GM21576 (cell line): ENCODE data around the gene RRP1.

Experiments
- ATAC-seq: cut with Tn5 transposase; IDR thresholded peaks from one replicate; pipeline ENCODE4 v1.9.1; 2021; ENCODE audit warnings: mild to moderate bottlenecking, moderate library complexity; ENCODE audit not compliant: unreplicated experiment

RRP1 gene

GRCh38 chr21:43800124-43800523 is 10.7 kb downstream of the RRP1 start:
- no peak for ATAC-seq

- no peak for ATAC-seq
These were observed 11.2 kb downstream of the RRP1 start for GRCh38 chr21:43800566-43800965.

GRCh38 chr21:43801006-43801783 is 11.8 kb downstream of the RRP1 start:
- ATAC-seq, result no peak

DNA sequence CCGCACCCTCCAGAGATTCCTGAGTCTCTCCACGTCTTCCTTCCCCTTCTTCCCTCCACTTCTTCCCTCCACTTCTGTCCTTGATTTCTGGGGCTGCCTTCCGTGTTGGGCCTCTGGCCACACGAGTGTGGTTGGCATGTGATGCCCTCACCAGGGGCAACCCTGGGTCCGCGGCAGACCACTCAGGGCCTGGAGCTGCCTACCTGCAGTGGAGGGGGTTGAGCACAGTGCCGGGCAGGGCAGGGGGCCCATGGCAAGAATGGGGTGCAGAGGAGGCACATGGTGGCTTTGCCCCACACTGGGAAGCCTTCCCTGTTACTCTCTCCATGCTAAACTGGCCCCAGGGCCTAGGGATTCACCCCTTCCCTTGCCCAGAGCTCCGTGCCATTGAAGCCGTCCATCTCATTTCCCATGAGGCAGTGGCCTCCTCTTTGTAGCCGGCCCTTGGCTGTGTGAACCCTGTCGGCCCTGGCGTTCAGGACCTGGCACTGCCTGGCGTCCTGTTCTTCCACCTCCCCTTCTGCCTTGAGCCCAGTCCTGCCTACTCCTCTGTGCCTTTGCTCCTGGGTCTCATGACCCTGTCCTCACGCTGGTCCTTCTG is 13.4 kb downstream of the RRP1 start:
- ATAC-seq, result no peak

GRCh38 chr21:43803558-43804300 is 14.4 kb downstream of the RRP1 start:
- ATAC-seq, result no peak

DNA sequence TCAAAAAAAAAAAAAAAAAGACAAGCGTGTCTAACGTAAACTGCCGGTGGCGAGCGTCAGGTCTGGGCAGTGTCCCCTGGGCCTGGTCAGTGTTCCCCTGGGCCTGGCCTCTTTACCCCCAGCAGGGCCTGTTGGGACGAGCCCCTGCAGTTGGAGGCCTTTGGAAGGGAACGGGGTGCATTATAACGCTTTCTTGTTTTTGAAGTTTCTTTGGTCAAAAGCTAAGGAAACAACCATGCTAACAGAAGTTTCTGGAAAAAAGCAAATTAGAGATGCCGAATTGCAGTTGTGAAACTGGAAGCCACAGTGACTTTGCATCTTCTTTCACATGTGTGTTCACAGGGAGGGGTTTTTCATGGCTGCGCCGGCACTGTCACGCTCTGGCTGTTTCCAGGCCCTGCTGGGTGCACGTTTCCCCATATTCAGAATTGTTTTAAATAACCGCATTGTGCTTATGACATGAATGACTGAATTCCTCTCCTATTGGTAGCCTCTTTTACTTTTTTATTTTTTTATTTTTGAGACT is 16.0 kb downstream of the RRP1 start:
- peak; percentile 77 for ATAC-seq

DNA sequence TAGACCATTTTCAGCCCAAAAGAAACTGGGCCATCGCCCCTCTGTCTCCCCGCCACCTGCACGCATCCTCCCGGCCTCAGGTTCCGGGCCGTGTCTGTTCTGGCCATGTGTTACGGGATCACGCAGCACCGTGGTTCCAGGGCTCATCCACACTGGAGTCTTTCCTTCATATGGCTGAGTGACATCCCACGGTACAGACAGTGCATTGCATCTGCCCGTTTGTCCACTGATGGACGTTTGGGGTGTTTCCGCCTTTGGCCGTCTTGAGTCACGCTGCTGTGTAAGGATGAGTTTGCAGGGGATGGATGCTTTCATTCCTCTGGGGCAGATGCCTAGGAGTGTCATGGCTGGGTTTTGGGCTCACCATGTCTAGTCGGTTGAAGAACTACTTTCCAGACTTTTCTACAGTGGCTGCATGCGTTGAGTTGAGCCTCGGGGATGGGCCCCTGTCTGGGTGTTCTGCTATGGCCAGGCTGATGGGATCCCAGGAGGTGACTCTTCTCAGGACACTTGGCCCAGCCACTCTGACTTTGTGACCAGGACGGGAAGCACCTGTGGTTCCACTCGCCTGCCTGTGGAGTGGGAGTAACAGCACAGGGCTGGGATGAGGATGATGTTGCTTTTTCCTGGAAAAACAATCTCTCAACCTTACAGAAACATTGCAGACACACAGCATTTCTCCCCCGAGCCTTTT is 16.8 kb downstream of the RRP1 start:
- no peak for ATAC-seq

DNA sequence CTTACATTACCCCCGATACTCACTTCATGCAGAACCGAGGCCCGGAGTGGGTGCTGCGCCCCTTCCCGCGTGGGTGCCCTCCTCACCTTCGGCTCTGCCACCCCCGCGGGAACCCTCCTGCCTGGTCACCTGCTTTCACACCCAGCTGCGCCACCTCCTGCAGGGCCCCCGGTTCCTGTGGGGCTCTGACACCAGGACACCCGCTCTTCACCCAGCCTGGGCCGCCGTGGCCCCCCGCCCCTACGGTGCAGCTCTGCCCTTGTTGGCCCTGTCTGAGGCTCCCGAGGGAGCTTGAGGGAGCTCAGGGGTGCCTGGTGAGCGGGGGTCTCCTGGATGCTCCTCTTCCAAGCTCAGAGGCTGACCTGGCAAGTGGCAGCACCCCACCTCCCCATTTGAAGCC is 19.0 kb downstream of the RRP1 start:
- no peak for ATAC-seq

DNA sequence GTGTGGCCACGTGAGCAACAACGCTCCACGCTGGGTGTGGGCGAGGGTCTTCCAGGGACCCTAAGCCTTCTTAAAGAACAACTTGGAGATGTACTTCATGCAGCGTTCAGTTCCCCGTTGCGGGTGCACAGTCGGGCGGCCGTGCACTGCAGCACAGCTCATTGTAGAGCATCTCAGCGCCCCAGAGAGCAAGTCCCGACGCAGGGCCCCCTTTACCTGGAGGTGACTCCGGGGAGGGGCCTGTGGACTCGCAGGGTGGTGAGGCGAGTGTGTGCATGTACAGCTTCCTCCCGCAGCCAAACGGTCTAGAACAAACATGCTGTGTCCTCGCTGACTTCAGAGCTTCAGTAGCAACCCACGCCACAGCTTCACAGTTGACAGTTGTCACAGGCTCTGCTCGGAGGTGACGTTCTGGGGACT is 19.5 kb downstream of the RRP1 start:
- no peak for ATAC-seq

DNA sequence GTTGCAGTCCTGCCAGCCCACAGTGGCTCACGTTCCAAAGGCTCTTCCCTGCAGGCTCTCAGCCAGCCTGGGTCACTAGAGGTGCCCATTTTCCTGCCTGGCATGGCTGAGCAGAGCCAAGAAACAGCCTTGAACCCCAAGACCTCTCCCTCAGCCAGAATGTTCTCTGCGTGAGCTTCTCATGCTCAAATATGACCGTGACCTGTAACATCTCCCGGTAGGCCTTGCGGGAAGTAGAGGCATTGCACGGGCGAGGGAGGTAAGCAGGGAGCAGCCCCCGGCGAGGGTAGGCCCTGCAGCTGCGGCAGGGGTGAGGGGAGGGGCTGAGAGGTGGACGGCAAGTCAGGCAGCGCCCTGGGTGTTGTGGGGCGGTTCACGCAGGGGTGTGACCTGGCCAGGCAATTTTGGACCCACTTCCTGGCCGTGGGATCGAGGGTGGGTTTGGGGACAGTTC is 20.0 kb downstream of the RRP1 start:
- no peak for ATAC-seq

GRCh38 chr21:43809853-43810504 is 20.6 kb downstream of the RRP1 start:
- no peak for ATAC-seq

- ATAC-seq, result peak; percentile 65
These were observed 21.3 kb downstream of the RRP1 start for GRCh38 chr21:43810505-43811261.

DNA sequence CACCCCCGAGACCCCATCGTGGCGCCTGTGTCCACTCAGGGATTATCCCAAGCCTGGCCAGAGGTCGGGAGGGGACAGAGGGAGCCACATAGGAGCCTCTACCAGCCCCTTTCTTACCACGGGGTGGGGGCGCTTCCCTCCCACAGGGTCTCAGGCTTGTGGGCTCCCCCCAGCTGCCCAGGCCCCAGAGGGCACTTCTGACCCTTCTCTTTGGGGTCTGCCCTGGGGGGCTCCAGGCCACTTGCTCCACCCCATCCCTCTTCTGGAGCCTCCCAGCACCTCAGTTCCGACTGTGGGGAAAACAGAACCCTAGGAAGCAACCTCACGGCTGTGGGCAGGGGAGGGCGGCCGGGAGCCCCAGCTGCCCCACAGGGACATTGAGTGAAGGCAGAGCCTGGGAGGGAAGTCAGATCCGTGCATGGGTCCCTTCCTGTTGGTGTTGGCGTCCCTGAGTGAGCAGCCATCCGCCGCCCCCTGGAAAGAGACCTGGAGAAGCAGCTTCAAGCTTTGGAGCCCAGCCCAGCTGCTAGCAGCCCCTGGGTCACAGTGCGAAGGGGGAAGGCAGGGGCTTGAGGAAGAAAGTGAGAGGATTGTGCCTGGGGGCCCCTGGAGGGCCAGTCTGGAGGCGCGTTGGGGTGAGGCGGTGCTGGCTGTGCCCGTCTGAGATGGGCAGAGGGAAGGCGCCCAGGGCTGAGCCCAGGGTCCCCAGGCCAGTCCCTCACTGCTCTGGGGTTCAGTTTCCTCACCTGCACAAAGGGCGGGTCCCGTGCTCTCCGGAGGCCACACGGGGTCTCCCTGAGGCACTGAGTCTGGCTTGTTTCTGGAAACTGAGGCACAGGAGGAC is 22.1 kb downstream of the RRP1 start:
- no peak for ATAC-seq

DNA sequence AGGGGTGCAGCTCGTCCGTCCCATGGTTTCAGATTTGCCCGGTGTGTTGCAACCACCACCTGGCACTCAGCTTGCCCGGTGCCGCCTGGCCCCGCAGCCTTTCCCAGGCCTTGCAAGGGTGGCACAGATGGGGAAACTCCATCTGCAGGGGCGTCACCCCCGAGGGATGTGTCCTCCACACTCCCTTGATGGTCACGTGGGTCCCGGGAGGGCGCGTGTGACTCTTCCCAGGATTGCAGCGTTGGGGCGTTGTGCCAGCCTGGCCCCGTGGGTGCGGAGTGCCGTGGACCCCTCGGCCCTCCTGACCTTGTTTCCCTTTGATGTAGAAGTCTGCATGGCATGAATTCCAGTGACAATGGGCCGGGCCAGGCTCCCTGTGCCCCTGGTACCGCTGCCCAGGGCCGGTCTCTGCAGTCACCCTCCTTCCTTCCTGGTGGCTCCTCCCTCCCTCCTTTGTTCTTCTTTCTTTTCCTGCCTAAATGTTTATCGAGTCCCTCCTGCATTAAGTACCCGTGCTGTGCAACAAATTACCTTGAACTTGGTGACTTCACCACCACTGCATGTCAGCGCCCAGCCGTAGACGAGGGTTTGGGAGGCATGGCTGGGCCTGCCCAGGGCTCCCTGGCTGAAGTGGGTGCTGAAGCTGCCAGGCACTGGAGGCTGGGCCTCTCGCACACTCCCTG is 22.9 kb downstream of the RRP1 start:
- ATAC-seq, result no peak

DNA sequence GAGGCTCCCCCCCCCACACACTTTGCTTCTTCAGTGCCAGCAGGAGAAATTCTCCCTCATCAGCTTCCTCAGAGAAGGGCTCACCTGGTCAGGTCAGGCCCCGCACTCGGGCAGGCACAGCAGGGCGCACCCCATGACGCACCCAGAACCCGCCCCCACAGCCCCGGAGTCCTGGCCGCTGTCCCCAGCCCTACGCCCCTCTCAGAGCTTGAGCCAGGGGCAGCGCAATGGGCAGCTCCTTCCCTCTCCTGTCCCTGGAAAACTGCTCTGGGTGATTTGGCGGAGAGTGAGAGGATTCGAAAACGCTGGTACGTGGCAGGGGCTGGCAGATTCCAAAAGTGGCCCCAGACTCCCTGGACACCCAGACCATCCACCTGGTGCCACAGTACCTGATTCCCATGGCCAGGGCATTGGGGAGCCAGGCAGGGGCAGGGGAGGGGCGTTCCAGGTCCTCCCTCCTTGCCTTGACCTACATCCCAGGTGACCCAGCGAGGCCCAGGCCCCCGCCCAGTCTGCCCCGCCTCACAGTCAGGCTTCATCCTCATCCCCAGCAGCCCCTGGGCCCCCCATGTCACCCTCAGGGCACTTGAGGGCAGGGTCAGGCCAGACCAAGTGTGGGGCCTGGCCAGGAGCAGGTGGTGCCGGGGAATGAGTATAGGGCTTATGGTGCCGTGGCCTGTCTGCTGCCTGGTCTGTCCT is 23.7 kb downstream of the RRP1 start:
- no peak for ATAC-seq

DNA sequence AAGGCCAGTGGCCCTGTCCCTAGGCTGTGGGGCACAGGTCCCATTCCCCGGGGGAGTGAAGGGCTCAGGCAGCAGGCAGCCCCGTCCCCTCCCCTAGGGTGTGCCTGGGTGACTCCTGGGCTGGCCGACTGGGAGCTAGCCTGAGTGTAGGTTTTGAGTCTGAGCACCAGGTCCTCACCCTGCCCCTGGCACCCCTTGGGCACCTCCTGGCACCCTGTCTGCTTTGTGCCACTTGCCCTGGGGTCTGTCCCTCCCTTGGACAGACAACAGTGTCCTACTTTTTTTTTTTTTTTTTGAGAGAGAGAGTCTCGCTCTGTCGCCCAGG is 24.2 kb downstream of the RRP1 start:
- ATAC-seq, result no peak

GRCh38 chr21:43814215-43815106 is 25.1 kb downstream of the RRP1 start:
- no peak for ATAC-seq
